HG03039 (cell line): ENCODE data around the gene SPATA31A7.
"Not testable (repeated sequence)": the region's sequence is repeated elsewhere in the genome, so short reads cannot be mapped to it uniquely, and the experiment has no call there.

Experiments
- ATAC-seq: cut with Tn5 transposase; IDR thresholded peaks from one replicate; pipeline ENCODE4 v1.9.1; 2021; ENCODE audit warnings: mild to moderate bottlenecking, moderate library complexity; ENCODE audit not compliant: unreplicated experiment

Gene SPATA31A7

GRCh38 chr9:61189736-61190135 is at the start of gene SPATA31A7:
Gene SPATA31A7 (plus strand): TSS chr9:61190036. CDS start chr9:61190065, 29 bp downstream.
- not testable (repeated sequence) for ATAC-seq

- not testable (repeated sequence) for ATAC-seq
These were observed 36.6 kb downstream of the SPATA31A7 start for GRCh38 chr9:61226438-61226837.
